ENCODE data around the gene PRKCD.

PRKCD gene

DNA sequence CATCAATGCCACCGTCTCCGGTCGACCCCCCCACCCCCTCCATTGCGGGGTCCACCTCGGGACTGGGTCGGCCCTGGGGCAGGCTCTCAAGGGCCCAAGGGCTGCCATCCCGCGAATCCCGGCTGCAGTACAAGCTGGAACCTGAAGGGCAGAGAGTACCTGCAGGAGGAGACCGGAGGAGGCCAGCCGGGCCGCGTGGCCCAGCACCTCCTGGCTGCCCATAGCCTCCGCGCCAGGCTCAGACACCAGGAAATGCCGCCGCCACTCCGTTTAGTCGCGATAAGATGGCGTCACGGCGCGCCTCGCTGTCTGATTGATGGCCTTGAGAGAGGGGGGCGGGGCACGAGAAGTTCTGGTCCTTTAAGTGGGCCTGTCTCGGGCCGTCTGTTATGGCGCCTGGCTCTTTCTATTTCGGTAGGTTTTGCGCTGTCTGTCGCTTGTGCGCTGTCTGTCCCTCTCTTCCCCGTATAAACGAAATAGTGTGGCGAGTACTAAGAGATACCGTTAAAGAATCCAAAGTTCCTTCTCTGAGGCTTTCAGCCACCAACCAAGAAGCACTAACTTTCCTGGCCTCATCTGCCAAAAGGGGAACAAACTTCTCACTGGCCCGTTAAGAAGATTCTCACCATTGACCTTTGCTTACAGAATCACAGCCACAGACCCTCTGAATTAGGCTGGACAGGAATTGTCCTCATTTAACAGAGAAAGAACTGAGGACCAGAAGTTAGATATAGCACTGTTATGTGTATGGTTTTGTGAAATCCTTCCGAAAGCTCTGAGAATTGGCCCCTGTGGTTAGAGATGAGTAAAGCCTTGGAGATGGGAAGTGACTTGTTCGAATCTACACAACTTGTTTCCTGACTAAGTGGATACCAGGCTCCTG is 30.6 kb upstream of the PRKCD start, which contains the start of gene RFT1:
RFT1 (minus strand) TSS at position 257 of the 883 bp plus-strand sequence; CDS start at position 222, 35 bp downstream.
- Histone ChIP-seq H3K27ac (ENCODE audit: insufficient read depth in 1 of 2, low read depth in 1 of 2, low read length in 2 of 2, poor library complexity in 1 of 2, severe bottlenecking in 2 of 2) (peak within 1 kb of the TSS; percentile 94 to 97), H3K27me3 (replicated peaks in 2 of 5; ENCODE audit: control insufficient read depth in 4 of 5, insufficient read depth in 5 of 5, low read length in 4 of 5) (no peaks in the 10 kb centered on the region), H3K9me3 (ENCODE audit: control extremely low read depth in 1 of 5, control insufficient read depth in 4 of 5, insufficient read depth in 2 of 5, low read depth in 1 of 5, low read length in 4 of 5) (no peaks in the 10 kb centered on the region), H3K4me1 (ENCODE audit: control extremely low read depth in 1 of 4, control insufficient read depth in 4 of 4, insufficient read depth in 4 of 4, low read length in 3 of 4) (peaks cover 15 to 31% (median 25%) of the 10 kb centered on the region in 4 experiments), H3K4me3 (ENCODE audit: control insufficient read depth in 1 of 7, extremely low read depth in 1 of 7, insufficient read depth in 4 of 7, low read depth in 2 of 7, low read length in 6 of 7) (peak within 1 kb of the TSS; percentile 71 to 97 (median 87)), H3K36me3 (ENCODE audit: control insufficient read depth in 4 of 4, insufficient read depth in 4 of 4, low read length in 3 of 4) (peaks cover 2 to 15% (median 6%) of the 10 kb centered on the region in 4 experiments)
- peak; percentile 98 for DNase-seq
- WGBS (ENCODE audit: insufficient coverage), result under 1% methylated on average over 39 of the region's 41 CpGs
- CTCF ChIA-PET, result interaction anchor here (1.0 to 12.9 kb wide), 9 partner anchors 13 to 83 kb away, joined by 3 to 125 read pairs (median 17); no protein-coding TSS in a partner anchor
- POLR2A ChIA-PET, result interaction anchor here (0.6 to 0.8 kb wide), 2 partner anchors 59 to 976 kb away, joined by 3 read pairs; partner anchors contain the start of gene POC1A

DNA sequence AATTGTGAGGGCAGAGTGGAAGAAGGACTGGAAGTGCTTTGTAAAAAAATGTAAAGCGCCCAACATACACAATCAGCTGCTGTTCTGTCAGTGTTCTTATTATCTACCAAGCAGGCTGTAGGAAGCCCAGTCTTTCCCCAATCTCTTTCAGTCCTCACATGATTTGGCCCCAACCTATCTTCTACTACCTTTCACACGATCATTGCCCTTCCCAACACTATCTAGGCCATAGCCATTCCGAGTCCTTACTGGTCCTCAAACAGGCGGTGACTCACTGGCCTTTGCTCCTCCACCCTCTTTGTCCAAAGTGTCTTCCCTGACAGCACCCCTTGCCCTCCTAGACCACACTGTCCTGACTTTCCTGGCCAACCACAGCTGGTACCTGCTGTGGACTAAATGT is 29.9 kb upstream of the PRKCD start:
- H3K9me3 ChIP-seq (ENCODE audit: control extremely low read depth in 1 of 5, control insufficient read depth in 4 of 5, insufficient read depth in 2 of 5, low read depth in 1 of 5, low read length in 4 of 5), result no peaks in the 10 kb centered on the region
- H3K4me3 ChIP-seq (ENCODE audit: control insufficient read depth in 1 of 7, extremely low read depth in 1 of 7, insufficient read depth in 4 of 7, low read depth in 2 of 7, low read length in 6 of 7), result peak overlapping the region in 6 of 7 experiments; percentile 43 to 97 (median 86)
- no peak for DNase-seq
- ChIA-PET POLR2A (no interaction called here), CTCF (interaction anchor here (1.0 to 12.9 kb wide), 8 partner anchors 14 to 68 kb away, joined by 3 to 125 read pairs (median 24); no protein-coding TSS in a partner anchor)
- H3K36me3 ChIP-seq (ENCODE audit: control insufficient read depth in 4 of 4, insufficient read depth in 4 of 4, low read length in 3 of 4), result peaks cover 0 to 8% (median 3%) of the 10 kb centered on the region in 4 experiments
- H3K27ac ChIP-seq (ENCODE audit: insufficient read depth in 1 of 2, low read depth in 1 of 2, low read length in 2 of 2, poor library complexity in 1 of 2, severe bottlenecking in 2 of 2), result peak overlapping the region; percentile 94 to 97
- 93% methylated on average over 4 of the region's 4 CpGs for WGBS (ENCODE audit: insufficient coverage)
- H3K4me1 ChIP-seq (ENCODE audit: control extremely low read depth in 1 of 4, control insufficient read depth in 4 of 4, insufficient read depth in 4 of 4, low read length in 3 of 4), result peaks cover 15 to 31% (median 25%) of the 10 kb centered on the region in 4 experiments
- H3K27me3 ChIP-seq (replicated peaks in 2 of 5; ENCODE audit: control insufficient read depth in 4 of 5, insufficient read depth in 5 of 5, low read length in 4 of 5), result no peaks in the 10 kb centered on the region

DNA sequence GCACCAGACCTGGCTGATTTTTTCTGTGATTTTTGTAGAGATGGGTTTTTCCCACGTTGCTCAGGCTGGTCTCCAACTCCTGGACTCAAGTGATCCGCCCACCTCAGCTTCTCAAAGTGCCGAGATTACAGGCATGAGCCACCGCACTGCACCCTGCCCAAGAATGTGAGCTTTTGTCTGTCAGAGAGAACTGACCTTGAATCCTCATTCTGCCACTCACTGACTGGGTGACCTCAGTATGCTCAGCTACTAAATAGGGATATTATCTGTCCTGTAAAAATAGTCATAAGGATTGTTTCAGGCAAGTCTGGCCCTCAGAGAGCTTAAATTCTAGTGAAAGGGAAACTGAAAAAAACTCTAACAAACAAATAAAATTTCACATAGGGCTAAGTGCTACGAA is 28.7 kb upstream of the PRKCD start:
- ChIA-PET POLR2A (interaction anchor here (0.8 kb wide), 1 partner anchor 64 kb away, joined by 4 read pairs; no protein-coding TSS in a partner anchor), CTCF (interaction anchor here (0.7 to 12.9 kb wide), 12 partner anchors 12 to 102 kb away, joined by 3 to 125 read pairs (median 4); partner anchors contain the start of gene PRKCD)
- DNase-seq, result no peak
- H3K27me3 ChIP-seq (replicated peaks in 2 of 5; ENCODE audit: control insufficient read depth in 4 of 5, insufficient read depth in 5 of 5, low read length in 4 of 5), result no peaks in the 10 kb centered on the region
- H3K27ac ChIP-seq (ENCODE audit: insufficient read depth in 1 of 2, low read depth in 1 of 2, low read length in 2 of 2, poor library complexity in 1 of 2, severe bottlenecking in 2 of 2), result no peak overlapping the region
- peaks cover 15 to 34% (median 25%) of the 10 kb centered on the region in 4 experiments for H3K4me1 ChIP-seq (ENCODE audit: control extremely low read depth in 1 of 4, control insufficient read depth in 4 of 4, insufficient read depth in 4 of 4, low read length in 3 of 4)
- H3K9me3 ChIP-seq (ENCODE audit: control extremely low read depth in 1 of 5, control insufficient read depth in 4 of 5, insufficient read depth in 2 of 5, low read depth in 1 of 5, low read length in 4 of 5), result no peaks in the 10 kb centered on the region
- no peaks in the 10 kb centered on the region for H3K36me3 ChIP-seq (ENCODE audit: control insufficient read depth in 4 of 4, insufficient read depth in 4 of 4, low read length in 3 of 4)
- H3K4me3 ChIP-seq (ENCODE audit: control insufficient read depth in 1 of 7, extremely low read depth in 1 of 7, insufficient read depth in 4 of 7, low read depth in 2 of 7, low read length in 6 of 7), result no peak overlapping the region
- 90% methylated on average over 5 of the region's 5 CpGs for WGBS (ENCODE audit: insufficient coverage)

DNA sequence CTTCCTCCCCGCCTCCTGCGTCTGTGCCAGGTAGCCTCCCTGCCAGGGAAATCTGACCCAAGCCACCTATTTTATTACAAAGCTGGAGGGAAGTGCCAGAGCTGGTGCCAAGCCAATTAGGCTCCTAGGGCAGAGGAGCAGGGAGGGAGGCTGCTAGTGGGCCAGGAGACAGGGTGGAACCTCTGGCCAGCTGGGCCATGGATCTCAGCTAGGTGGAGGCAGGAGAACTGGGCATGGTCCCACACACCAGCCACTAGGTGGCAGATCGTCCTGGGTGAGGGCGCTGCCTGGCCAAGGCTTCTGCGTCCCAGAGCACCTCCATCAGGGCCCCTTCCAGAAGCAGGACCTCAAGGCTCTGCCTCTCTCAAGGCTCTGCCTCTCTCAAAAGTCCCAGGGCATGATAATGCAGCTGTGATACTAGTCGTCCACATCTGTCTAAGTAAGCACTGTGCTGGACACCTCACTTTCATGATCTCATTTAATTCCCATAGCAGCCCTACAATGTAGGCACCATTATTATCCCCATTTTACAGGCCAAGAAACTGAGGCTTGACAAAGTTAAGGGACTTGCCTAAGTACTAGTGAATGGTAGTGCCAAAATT is 26.3 kb upstream of the PRKCD start:
- H3K4me1 ChIP-seq (ENCODE audit: control extremely low read depth in 1 of 4, control insufficient read depth in 4 of 4, insufficient read depth in 4 of 4, low read length in 3 of 4), result peaks cover 8 to 32% (median 15%) of the 10 kb centered on the region in 4 experiments
- H3K27ac ChIP-seq (ENCODE audit: insufficient read depth in 1 of 2, low read depth in 1 of 2, low read length in 2 of 2, poor library complexity in 1 of 2, severe bottlenecking in 2 of 2), result no peak overlapping the region
- H3K27me3 ChIP-seq (replicated peaks in 2 of 5; ENCODE audit: control insufficient read depth in 4 of 5, insufficient read depth in 5 of 5, low read length in 4 of 5), result no peaks in the 10 kb centered on the region
- no peaks in the 10 kb centered on the region for H3K9me3 ChIP-seq (ENCODE audit: control extremely low read depth in 1 of 5, control insufficient read depth in 4 of 5, insufficient read depth in 2 of 5, low read depth in 1 of 5, low read length in 4 of 5)
- 46% methylated on average over 6 of the region's 6 CpGs for WGBS (ENCODE audit: insufficient coverage)
- ChIA-PET CTCF (interaction anchor here (0.6 to 12.9 kb wide), 19 partner anchors 10 to 208 kb away, joined by 3 to 125 read pairs (median 6); partner anchors contain the start of gene PRKCD), POLR2A (interaction anchor here (1.0 kb wide), 1 partner anchor 62 kb away, joined by 3 read pairs; no protein-coding TSS in a partner anchor)
- DNase-seq, result peak; percentile 73 to 81 (median 76)
- H3K4me3 ChIP-seq (ENCODE audit: control insufficient read depth in 1 of 7, extremely low read depth in 1 of 7, insufficient read depth in 4 of 7, low read depth in 2 of 7, low read length in 6 of 7), result no peak overlapping the region
- H3K36me3 ChIP-seq (ENCODE audit: control insufficient read depth in 4 of 4, insufficient read depth in 4 of 4, low read length in 3 of 4), result no peaks in the 10 kb centered on the region

DNA sequence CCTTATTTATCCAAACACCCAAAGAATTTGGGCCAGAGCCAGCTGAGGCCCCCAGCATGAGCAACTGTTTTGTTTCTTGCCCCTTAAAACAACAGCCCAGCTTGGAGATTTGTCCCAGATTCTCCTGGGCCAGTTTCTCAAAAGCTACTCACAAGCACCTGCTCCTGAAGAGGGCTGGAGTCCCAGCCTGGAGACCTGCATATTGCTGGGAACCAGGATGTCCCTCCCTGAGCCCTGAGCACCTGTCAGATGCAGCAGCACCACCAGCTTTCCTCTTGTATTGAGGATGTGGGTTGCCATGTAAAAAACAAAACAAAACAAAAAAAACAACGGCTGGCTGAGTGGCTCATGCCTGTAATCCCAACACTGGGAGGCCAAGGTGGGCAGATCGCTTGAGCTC is 23.8 kb upstream of the PRKCD start:
- peak in 2 of 3 donors; percentile 28 to 48 for DNase-seq
- no peaks in the 10 kb centered on the region for H3K36me3 ChIP-seq (ENCODE audit: control insufficient read depth in 4 of 4, insufficient read depth in 4 of 4, low read length in 3 of 4)
- peaks cover 0 to 38% (median 6%) of the 10 kb centered on the region in 4 experiments for H3K4me1 ChIP-seq (ENCODE audit: control extremely low read depth in 1 of 4, control insufficient read depth in 4 of 4, insufficient read depth in 4 of 4, low read length in 3 of 4)
- ChIA-PET POLR2A (no interaction called here), CTCF (interaction anchor here (1.1 to 10.0 kb wide), 5 partner anchors 7 to 62 kb away, joined by 4 to 125 read pairs (median 14); no protein-coding TSS in a partner anchor)
- H3K4me3 ChIP-seq (ENCODE audit: control insufficient read depth in 1 of 7, extremely low read depth in 1 of 7, insufficient read depth in 4 of 7, low read depth in 2 of 7, low read length in 6 of 7), result no peak overlapping the region
- no peaks in the 10 kb centered on the region for H3K27me3 ChIP-seq (replicated peaks in 2 of 5; ENCODE audit: control insufficient read depth in 4 of 5, insufficient read depth in 5 of 5, low read length in 4 of 5)
- whole genome bisulfite sequencing (ENCODE audit: insufficient coverage), result 62% methylated on average over 2 of the region's 2 CpGs
- H3K27ac ChIP-seq (ENCODE audit: insufficient read depth in 1 of 2, low read depth in 1 of 2, low read length in 2 of 2, poor library complexity in 1 of 2, severe bottlenecking in 2 of 2), result no peak overlapping the region
- no peaks in the 10 kb centered on the region for H3K9me3 ChIP-seq (ENCODE audit: control extremely low read depth in 1 of 5, control insufficient read depth in 4 of 5, insufficient read depth in 2 of 5, low read depth in 1 of 5, low read length in 4 of 5)

DNA sequence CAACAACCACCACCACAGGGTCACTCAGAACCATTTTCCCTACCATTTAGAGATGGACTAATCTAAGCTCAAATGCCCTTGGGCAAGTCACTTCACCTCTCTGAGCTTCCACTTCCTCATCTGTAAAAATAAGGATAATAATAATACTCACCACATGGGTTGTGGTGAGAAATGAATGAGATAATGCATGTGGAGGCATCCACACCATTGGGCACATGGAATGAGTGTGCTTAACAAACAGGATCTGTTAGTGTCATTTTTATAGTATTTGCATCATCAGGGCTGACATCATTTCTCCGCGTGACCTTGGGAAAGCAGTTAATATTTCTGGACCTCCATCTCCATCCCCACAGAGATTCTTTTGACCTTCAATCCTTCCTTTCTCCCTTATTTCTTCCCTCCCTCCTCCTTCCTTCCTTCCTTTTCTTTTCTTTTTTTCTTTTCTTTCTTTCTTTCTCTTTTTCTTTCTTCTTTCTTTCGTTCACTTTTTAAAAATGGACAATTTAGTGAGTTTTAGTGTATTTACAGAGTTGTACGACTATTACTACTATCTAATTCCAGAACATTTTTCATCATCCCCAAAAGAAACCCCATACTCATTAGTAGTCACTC is 23.1 kb upstream of the PRKCD start:
- no peaks in the 10 kb centered on the region for H3K9me3 ChIP-seq (ENCODE audit: control extremely low read depth in 1 of 5, control insufficient read depth in 4 of 5, insufficient read depth in 2 of 5, low read depth in 1 of 5, low read length in 4 of 5)
- H3K4me1 ChIP-seq (ENCODE audit: control extremely low read depth in 1 of 4, control insufficient read depth in 4 of 4, insufficient read depth in 4 of 4, low read length in 3 of 4), result peaks cover 2 to 43% (median 7%) of the 10 kb centered on the region in 4 experiments
- DNase-seq, result peak in 2 of 3 donors; percentile 57 to 58
- H3K27me3 ChIP-seq (replicated peaks in 2 of 5; ENCODE audit: control insufficient read depth in 4 of 5, insufficient read depth in 5 of 5, low read length in 4 of 5), result no peaks in the 10 kb centered on the region
- no peaks in the 10 kb centered on the region for H3K36me3 ChIP-seq (ENCODE audit: control insufficient read depth in 4 of 4, insufficient read depth in 4 of 4, low read length in 3 of 4)
- ChIA-PET CTCF (interaction anchor here (1.1 to 10.0 kb wide), 4 partner anchors 7 to 61 kb away, joined by 4 to 125 read pairs (median 42); no protein-coding TSS in a partner anchor), POLR2A (no interaction called here)
- no peak overlapping the region for H3K27ac ChIP-seq (ENCODE audit: insufficient read depth in 1 of 2, low read depth in 1 of 2, low read length in 2 of 2, poor library complexity in 1 of 2, severe bottlenecking in 2 of 2)
- no peak overlapping the region for H3K4me3 ChIP-seq (ENCODE audit: control insufficient read depth in 1 of 7, extremely low read depth in 1 of 7, insufficient read depth in 4 of 7, low read depth in 2 of 7, low read length in 6 of 7)
- WGBS (ENCODE audit: insufficient coverage), result 91% methylated on average over 2 of the region's 4 CpGs
